IPS-NIHi11 (cell line): ENCODE measurements around the gene ZNF549.
A peak's percentile ranks its signal among the peaks of the same experiment; 100 is the strongest.

Source experiments
- DNase-seq: peaks from one replicate; pipeline ENCODE4 v3.0.0; 2012; ENCODE audit warnings: mixed read lengths, low spot score

The ZNF549 gene

GRCh38 chr19:57566396-57567265 lies 39.5 kb downstream of the ZNF549 start:
- DNase-seq = no peak

- no peak for DNase-seq
Observed at GRCh38 chr19:57570707-57571106, 43.6 kb downstream of the ZNF549 start.

GRCh38 chr19:57572415-57572947 lies 45.3 kb downstream of the ZNF549 start:
- DNase-seq = no peak

GRCh38 chr19:57576661-57577060 lies 49.5 kb downstream of the ZNF549 start:
- no peak for DNase-seq

GRCh38 chr19:57578487-57579205 lies 51.5 kb downstream of the ZNF549 start, which contains the start of gene ZNF416:
ZNF416 (minus strand) TSS chr19:57578911; CDS start chr19:57578704, 207 bp downstream.
- DNase-seq = peak; percentile 100

GRCh38 chr19:57583104-57583520 lies 56.0 kb downstream of the ZNF549 start:
- no peak for DNase-seq

GRCh38 chr19:57583521-57584416 lies 56.6 kb downstream of the ZNF549 start, which contains the start of gene ZIK1:
ZIK1 (plus strand) TSS chr19:57584145; CDS start chr19:57584357, 212 bp downstream.
- DNase-seq = peak; percentile 95

- DNase-seq = no peak
Observed at GRCh38 chr19:57587529-57587928, 60.4 kb downstream of the ZNF549 start.

- no peak for DNase-seq
Observed at GRCh38 chr19:57599377-57599760, 72.2 kb downstream of the ZNF549 start.

- DNase-seq = peak; percentile 94
Observed at GRCh38 chr19:57599761-57600383, 72.7 kb downstream of the ZNF549 start, which contains the start of gene ZNF530. ZNF530 (plus strand) TSS chr19:57599885; CDS start chr19:57604346, 4,461 bp downstream.

GRCh38 chr19:57606931-57607330 lies 79.8 kb downstream of the ZNF549 start:
- DNase-seq = no peak
